Stimulated activated naive CD8-positive, alpha-beta T cell treated with anti-CD3 and anti-CD28 coated beads, Interleukin-15, amount 100 ng/mL, for 72 hours (primary cell): ENCODE results near the gene ELP4.
"Not testable (repeated sequence)": the region's sequence is repeated elsewhere in the genome, so short reads cannot be mapped to it uniquely, and the experiment has no call there.

Experiments
- ATAC-seq: fragments of 150-1000 bp; cut with Tn5 transposase; 2 replicates; pipeline ENCODE4 v1.10.0; 2021; ENCODE audit warnings: mild to moderate bottlenecking, moderate library complexity
- DNase-seq, 2 donors: peaks; one replicate each; pipeline ENCODE4 v3.0.0; 2021 to 2022
- H3K27ac Mint-ChIP-seq, 2 donors: one replicate each; pipeline ENCODE4 v1.8.0; 2022; ENCODE audit warnings: mild to moderate bottlenecking in 2 of 2, mixed read lengths in 2 of 2, moderate library complexity in 2 of 2
- H3K27me3 Mint-ChIP-seq: one replicate; pipeline ENCODE4 v1.8.0; 2022; ENCODE audit warnings: mixed read lengths
- H3K4me1 Mint-ChIP-seq: one replicate; pipeline ENCODE4 v1.8.0; 2022; ENCODE audit warnings: mild to moderate bottlenecking, mixed read lengths
- H3K4me3 Mint-ChIP-seq, 2 donors: one replicate each; pipeline ENCODE4 v1.8.0; 2022; ENCODE audit warnings: mild to moderate bottlenecking in 2 of 2, mixed read lengths in 2 of 2, moderate library complexity in 1 of 2
- H3K9me3 Mint-ChIP-seq, 2 donors: one replicate each; pipeline ENCODE4 v1.8.0; 2022; ENCODE audit warnings: mixed read lengths in 2 of 2

Gene ELP4

DNA sequence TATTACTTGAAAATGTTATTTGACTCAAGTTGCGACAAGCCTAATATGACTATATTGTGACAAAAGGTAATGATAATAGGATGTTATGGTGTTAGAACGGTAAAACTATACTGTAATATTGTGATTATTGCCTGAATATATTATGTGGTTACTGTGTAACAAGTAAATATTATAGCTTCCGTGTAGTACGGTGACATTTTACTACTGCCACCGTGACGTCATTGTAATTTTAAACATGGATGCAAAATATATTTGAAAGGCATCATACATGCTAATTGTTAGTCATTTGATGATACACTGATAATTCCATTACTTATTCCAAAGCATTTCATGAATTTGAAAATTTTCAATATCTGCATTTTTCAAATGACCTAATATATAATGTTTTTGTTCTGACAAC is 2.5 kb downstream of the ELP4 start:
- no peaks in the 10 kb centered on the region for H3K27me3 Mint-ChIP-seq
- H3K4me3 Mint-ChIP-seq = no peak overlapping the region
- no peaks in the 10 kb centered on the region for H3K9me3 Mint-ChIP-seq

DNA sequence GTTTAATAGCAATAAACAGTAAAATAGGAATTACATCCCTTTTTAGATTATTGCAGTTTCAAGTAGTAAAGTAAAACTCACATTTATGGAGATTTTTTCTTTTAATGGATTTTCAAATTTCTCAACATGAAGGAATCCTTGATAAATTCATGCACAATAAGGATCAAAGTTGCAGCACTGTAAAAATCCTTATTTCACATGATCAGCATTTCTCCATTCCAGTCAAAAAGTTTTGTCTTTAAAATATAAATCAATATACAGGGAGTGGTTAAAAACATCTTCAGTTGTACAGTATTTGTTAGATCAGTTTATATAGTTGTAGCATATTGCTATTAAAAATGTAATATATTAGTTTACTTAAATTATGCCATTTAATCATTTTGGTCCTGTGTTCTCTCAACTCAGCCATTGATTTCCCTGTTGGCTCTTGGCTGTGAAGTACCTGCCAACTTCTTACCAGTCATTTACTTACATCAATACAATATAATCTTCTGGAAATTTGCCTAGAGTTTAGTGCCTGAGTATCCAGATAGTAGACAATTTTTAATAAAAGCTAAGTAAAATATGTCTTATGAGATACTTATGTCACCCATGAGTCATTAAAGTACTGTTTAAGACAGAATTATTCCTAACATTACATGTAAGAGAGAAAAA is 12.1 kb downstream of the ELP4 start:
- no peaks in the 10 kb centered on the region for H3K9me3 Mint-ChIP-seq
- no peaks in the 10 kb centered on the region for H3K27me3 Mint-ChIP-seq

More for the DNA sequence above, 2.5 kb downstream of the ELP4 start:
- Mint-ChIP-seq H3K4me1 (peaks cover 29% of the 10 kb centered on the region), H3K27ac (no peak overlapping the region)
- ATAC-seq = no peak
- no peak for DNase-seq

DNA sequence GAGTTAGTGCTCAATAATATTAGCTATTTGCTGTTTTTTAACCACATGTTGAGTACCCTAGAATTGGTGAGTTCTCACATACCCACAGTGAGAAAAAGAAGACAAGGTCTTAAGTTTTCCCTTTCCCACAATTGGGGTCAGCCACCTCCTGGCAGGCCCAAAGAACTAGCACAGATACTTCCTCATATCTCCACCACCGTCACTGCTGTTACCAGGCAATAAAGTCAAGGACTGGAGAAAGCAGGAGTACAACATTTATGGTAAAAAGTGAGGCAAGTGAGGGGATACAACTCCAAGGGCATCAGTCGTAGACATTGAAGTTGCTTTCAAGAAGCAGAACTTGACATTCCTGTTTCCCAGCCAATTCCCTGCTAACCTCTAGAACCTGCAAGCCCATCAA is 19.6 kb downstream of the ELP4 start:
- Mint-ChIP-seq H3K9me3 (no peaks in the 10 kb centered on the region), H3K4me1 (no peaks in the 10 kb centered on the region), H3K27me3 (no peaks in the 10 kb centered on the region), H3K27ac (no peak overlapping the region), H3K4me3 (no peak overlapping the region)
- DNase-seq = no peak
- ATAC-seq = no peak

More for the DNA sequence above, 12.1 kb downstream of the ELP4 start:
- H3K27ac Mint-ChIP-seq = no peak overlapping the region
- H3K4me1 Mint-ChIP-seq = no peaks in the 10 kb centered on the region
- DNase-seq = no peak
- no peak for ATAC-seq
- no peak overlapping the region for H3K4me3 Mint-ChIP-seq

DNA sequence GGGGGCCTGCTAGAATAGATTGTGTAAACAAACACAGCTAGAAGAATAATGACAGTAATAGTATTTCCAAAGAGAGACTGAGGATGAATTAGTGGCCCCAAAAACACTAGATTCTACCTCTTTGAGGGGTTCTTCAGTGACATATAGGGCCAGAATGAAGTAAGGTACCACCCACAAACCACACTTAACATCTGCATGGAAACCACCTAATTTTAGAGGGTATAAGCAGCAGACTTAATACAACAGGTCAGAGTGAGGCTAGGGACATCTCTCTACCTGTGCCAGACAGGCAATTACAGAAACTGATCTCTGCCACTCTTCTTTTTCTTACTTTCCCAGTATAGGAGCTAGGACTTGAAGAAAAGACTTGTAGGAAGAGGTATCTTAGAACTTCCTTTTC is 20.1 kb downstream of the ELP4 start:
- no peaks in the 10 kb centered on the region for H3K4me1 Mint-ChIP-seq
- no peaks in the 10 kb centered on the region for H3K27me3 Mint-ChIP-seq
- H3K4me3 Mint-ChIP-seq = no peak overlapping the region
- DNase-seq = no peak
- no peaks in the 10 kb centered on the region for H3K9me3 Mint-ChIP-seq
- no peak overlapping the region for H3K27ac Mint-ChIP-seq
- ATAC-seq = peak; percentile 55

DNA sequence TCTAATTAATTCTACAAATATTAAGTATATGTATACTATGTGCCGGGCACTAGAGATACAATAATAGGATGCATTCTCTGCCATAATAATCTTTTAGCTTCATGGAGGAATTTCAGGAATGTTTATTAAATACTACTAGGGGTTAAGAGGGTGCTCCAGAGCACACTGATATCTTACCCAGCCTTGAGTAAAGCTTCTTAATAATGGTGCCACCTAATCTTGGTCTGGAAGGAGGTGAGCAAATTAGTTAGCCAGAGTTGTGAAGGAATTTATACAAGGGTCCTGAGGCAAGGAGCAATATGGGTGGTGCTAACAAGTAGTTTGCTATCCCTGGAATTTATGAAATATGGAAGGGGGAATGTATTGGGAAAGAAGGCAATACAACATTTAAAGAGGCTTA is 21.7 kb downstream of the ELP4 start:
- H3K4me3 Mint-ChIP-seq = no peak overlapping the region
- H3K27me3 Mint-ChIP-seq = no peaks in the 10 kb centered on the region
- no peak overlapping the region for H3K27ac Mint-ChIP-seq
- H3K4me1 Mint-ChIP-seq = no peaks in the 10 kb centered on the region
- H3K9me3 Mint-ChIP-seq = no peaks in the 10 kb centered on the region
- no peak for DNase-seq
- no peak for ATAC-seq

DNA sequence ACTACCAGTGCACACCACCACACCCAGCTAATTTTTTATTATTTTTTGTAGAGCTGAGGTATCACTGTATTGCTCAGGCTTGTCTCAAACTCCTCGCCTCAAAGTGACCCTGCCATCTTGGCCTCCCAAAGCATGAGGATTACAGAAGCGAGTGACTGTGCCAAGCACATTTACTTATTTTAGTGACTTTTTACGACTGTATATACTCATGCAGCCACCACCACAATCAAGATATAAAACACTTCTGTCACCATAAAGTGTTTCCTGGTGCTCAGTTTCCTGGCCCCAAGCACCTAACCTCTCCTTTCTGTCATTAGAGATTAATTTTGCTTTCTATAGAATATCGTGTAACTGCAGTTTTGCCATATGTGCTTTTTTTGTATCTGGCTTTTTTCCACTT is 25.9 kb downstream of the ELP4 start:
- no peak overlapping the region for H3K27ac Mint-ChIP-seq
- ATAC-seq (no peak), DNase-seq (no peak)
- no peaks in the 10 kb centered on the region for H3K4me1 Mint-ChIP-seq
- H3K27me3 Mint-ChIP-seq = no peaks in the 10 kb centered on the region
- H3K9me3 Mint-ChIP-seq = no peaks in the 10 kb centered on the region
- no peak overlapping the region for H3K4me3 Mint-ChIP-seq

DNA sequence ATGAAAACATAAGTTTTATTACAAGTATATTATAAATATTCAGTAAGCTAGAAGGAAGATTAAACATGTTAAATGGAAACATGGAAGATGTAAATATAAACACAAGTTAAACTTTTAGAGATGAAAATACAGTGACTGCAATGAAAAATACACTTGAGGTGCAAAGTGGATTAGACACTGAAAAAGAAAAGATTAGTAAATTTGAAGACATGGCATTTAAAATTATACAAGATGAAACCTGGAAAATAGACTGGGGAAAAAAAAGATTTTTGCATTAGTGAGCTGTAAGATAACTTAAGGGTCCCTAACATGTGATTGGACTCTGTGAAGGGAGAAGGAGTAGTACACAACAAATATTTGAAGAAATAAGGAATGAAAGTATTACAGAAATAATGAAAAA is 33.3 kb downstream of the ELP4 start:
- no peaks in the 10 kb centered on the region for H3K27me3 Mint-ChIP-seq
- ATAC-seq (no peak), DNase-seq (no peak)
- H3K9me3 Mint-ChIP-seq = peaks cover 9 to 10% of the 10 kb centered on the region in 2 donors
- H3K27ac Mint-ChIP-seq = no peak overlapping the region
- H3K4me3 Mint-ChIP-seq = no peak overlapping the region
- no peaks in the 10 kb centered on the region for H3K4me1 Mint-ChIP-seq

DNA sequence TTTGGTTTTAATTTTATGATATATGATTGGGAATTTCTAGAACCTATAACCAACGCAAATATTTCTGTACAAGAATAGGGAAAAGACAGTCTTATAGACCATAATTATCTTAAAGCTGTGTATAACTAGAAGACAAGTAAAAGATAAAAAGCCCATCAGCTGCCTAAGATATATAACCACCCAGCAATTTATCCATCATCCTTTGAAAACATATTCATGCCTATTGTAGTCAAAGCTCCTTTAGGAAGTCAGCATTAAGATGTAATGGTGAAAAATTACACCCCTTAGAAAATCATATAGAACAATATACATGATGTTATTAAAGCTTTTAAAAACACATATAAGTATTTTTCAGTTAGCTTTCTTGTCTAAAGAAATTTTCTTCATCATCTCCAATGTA is 46.4 kb downstream of the ELP4 start:
- Mint-ChIP-seq H3K27ac (no peak overlapping the region), H3K4me3 (no peak overlapping the region), H3K9me3 (no peaks in the 10 kb centered on the region), H3K27me3 (no peaks in the 10 kb centered on the region), H3K4me1 (no peaks in the 10 kb centered on the region)
- ATAC-seq (no peak), DNase-seq (no peak)

DNA sequence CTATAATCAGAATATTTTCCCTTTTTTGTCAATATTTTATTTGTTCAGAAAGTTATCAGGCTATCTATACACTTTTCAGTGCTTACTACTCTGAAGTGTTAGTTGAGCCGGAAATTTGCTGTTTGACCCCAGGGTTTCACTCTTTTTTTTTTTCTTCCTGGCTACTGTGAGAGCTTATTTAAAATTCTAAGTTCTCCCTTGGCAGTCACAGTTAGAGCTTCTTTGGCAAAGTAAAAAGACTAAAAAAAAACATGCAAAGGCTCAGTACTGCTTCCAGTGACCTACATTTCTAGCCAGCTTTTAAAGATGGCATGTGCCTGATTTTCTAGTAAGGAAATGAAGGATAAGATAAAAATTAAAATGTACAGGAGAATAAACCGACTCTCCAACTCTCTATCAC is 48.4 kb downstream of the ELP4 start:
- H3K27me3 Mint-ChIP-seq = no peaks in the 10 kb centered on the region
- H3K4me1 Mint-ChIP-seq = no peaks in the 10 kb centered on the region
- H3K4me3 Mint-ChIP-seq = no peak overlapping the region
- H3K9me3 Mint-ChIP-seq = no peaks in the 10 kb centered on the region
- ATAC-seq (no peak), DNase-seq (no peak)
- H3K27ac Mint-ChIP-seq = no peak overlapping the region

DNA sequence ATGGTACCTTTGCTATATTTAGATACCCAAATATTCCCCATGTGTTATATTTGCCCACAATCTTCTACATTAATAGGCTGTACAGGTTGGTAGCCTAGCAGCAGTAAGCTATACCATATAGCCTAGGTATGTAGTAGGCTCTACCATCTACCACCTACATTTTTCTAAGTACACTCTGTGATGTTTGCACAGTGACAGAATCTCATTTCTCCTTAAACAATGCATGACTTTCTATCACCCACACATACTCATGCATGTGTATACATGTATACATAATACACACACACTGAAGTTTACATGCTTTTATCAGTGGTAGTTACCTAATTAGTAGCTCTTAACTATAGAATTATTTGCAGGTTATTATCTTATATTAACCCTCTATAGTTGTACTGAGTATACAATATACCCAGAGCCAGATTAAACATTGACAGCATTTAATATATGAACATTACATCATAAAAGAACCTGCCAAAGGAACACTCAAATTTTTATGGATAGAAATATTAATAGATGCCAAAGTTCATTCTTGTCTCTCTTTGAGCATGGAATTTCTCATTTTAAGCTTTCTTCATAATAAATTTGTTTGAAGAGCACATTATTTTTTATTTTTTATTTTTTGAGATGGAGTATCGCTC is 51.4 kb downstream of the ELP4 start:
- no peak overlapping the region for H3K27ac Mint-ChIP-seq
- H3K4me3 Mint-ChIP-seq = no peak overlapping the region
- no peaks in the 10 kb centered on the region for H3K4me1 Mint-ChIP-seq
- H3K9me3 Mint-ChIP-seq = no peaks in the 10 kb centered on the region
- ATAC-seq = no peak
- no peaks in the 10 kb centered on the region for H3K27me3 Mint-ChIP-seq
- DNase-seq = no peak

DNA sequence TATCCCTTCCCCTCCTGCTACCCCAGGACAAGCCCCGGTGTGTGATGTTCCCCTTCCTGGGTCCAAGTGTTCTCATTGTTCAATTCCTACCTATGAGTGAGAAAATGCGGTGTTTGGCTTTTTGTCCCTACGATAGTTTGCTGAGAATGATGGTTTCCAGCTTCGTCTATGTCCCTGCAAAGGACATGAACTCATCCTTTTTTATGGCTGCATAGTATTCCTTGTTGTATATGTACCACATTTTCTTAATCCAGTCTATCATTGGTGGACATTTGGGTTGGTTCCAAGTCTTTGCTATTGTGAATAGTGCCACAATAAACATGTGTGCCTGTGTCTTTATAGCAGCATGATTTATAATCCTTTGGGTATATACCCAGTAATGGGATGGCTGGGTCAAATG is 55.0 kb downstream of the ELP4 start:
- H3K4me3 Mint-ChIP-seq, H3K4me1 Mint-ChIP-seq, H3K27me3 Mint-ChIP-seq, H3K27ac Mint-ChIP-seq, DNase-seq, ATAC-seq: not testable (repeated sequence)
- peaks cover 0 to 14% of the 10 kb centered on the region in 2 donors for H3K9me3 Mint-ChIP-seq

DNA sequence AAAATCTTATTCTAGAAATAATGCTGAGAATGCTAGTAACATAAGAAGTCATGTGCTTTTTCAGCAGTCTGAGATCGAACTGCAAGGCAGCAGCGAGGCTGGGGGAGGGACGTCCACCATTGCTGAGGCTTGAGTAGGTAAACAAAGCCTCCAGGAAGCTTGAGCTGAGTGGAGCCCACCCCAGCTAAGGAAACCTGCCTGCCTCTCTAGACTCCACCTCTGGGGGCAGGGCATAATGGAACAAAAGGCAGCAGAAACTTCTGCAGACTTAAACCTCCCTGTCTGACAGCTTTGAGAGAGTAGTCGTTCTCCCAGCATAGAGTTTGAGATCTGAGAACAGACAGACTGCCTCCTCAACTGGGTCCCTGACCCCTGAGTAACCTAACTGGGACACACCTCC is 64.6 kb downstream of the ELP4 start:
- not testable (repeated sequence) for H3K4me1 Mint-ChIP-seq, H3K4me3 Mint-ChIP-seq, ATAC-seq, H3K27me3 Mint-ChIP-seq, DNase-seq, H3K27ac Mint-ChIP-seq
- H3K9me3 Mint-ChIP-seq = peaks cover 24 to 45% of the 10 kb centered on the region in 2 donors

DNA sequence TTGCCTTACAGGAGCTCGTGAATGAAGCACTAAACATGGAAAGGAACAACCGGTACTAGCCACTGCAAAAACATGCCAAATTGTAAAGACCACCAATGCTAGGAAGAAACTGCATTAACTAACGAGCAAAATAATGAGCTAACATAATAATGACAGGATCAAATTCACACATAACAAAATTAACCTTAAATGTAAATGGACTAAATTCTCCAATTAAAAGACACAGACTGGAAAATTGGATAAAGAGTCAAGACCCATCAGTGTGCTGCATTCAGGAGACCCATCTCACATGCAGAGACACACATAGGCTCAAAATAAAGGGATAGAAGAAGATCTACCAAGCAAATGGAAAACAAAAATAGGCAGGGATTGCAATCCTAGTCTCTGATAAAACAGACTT is 66.2 kb downstream of the ELP4 start:
- H3K4me1 Mint-ChIP-seq, H3K27me3 Mint-ChIP-seq, ATAC-seq, H3K4me3 Mint-ChIP-seq, H3K27ac Mint-ChIP-seq, DNase-seq: not testable (repeated sequence)
- peaks cover 24 to 40% of the 10 kb centered on the region in 2 donors for H3K9me3 Mint-ChIP-seq

DNA sequence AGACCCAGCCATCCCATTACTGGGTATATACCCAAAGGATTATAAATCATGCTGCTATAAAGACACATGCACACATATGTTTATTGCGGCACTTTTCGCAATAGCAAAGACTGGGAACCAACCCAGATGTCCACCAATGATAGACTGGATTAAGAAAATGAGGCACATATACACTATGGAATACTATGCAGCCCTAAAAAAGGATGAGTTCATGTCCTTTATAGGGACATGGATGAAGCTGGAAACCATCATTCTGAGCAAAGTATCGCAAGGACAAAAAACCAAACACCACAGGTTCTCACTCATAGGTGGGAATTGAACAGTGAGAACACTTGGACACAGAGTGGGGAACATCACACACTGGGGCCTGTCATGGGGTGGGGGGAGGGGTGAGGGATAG is 69.8 kb downstream of the ELP4 start:
- ATAC-seq, DNase-seq, H3K27me3 Mint-ChIP-seq, H3K27ac Mint-ChIP-seq, H3K4me1 Mint-ChIP-seq, H3K4me3 Mint-ChIP-seq: not testable (repeated sequence)
- H3K9me3 Mint-ChIP-seq = peaks cover 24 to 34% of the 10 kb centered on the region in 2 donors

DNA sequence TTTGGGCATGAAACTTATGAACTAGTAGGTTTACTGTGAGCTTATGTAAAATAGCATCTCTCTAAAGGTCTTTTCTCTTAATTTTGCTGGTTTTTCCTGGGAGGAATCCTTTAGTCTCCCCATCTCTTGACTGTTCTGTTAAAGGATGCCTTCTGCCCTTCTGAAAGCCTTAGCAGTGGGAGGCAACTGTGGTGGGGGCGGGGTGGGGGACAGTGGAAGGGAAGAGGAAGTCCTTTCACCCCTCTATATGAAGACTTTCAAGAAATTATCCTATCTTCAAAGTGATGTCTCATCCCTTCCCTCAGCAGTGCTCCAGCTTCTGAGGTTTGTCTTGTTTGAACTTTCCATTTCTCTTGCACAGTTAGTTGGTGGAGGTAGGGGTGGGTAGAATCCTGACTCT is 73.1 kb downstream of the ELP4 start:
- Mint-ChIP-seq H3K9me3 (peaks cover 5 to 7% of the 10 kb centered on the region in 2 donors), H3K4me3 (no peak overlapping the region), H3K27me3 (no peaks in the 10 kb centered on the region), H3K4me1 (peaks cover 7% of the 10 kb centered on the region), H3K27ac (peak overlapping the region in 1 of 2 donors; percentile 33)
- ATAC-seq (no peak), DNase-seq (no peak)

DNA sequence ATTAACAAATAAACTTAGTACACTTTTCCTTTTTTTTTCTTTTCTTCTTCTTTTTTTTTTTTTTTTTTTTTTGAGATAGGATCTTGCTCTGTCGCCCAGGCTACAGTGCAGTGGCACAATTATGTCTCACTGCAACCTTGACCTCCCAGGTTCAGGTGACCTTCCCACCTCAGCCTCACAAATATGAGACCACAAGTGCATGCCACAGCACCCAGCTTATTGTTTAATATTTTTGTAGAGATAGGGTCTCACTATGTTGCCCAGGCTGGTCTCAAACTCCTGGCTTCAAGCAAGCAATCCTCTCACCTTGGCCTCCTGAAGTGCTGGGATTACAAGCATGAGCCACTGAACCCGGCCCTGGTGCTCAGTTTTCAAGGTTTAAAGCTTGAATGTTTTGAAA is 88.9 kb downstream of the ELP4 start:
- H3K4me3 Mint-ChIP-seq = no peak overlapping the region
- H3K9me3 Mint-ChIP-seq = peaks cover 0 to 4% of the 10 kb centered on the region in 2 donors
- DNase-seq (no peak), ATAC-seq (no peak)
- H3K27me3 Mint-ChIP-seq = no peaks in the 10 kb centered on the region
- no peak overlapping the region for H3K27ac Mint-ChIP-seq
- no peaks in the 10 kb centered on the region for H3K4me1 Mint-ChIP-seq
